Measurements from ENCODE around the gene ICOS.

- TF ChIP-seq PATZ1 (CRISPR knock-in tag; IDR thresholded peaks at IDR 0.05; ENCODE audit: borderline replicate concordance), result no peak
- no peak for TF ChIP-seq BACH2 (CRISPR knock-in tag; IDR thresholded peaks at IDR 0.05; ENCODE audit: borderline replicate concordance)
- no peak for TF ChIP-seq ESRRG (CRISPR knock-in tag; IDR thresholded peaks at IDR 0.05)
- TF ChIP-seq ZNF8 (CRISPR knock-in tag; IDR thresholded peaks at IDR 0.05), result no peak
- TF ChIP-seq ZFP3 (CRISPR knock-in tag; IDR thresholded peaks at IDR 0.05), result no peak
- no peak for TF ChIP-seq ZFP30 (CRISPR knock-in tag; IDR thresholded peaks at IDR 0.05)
- TF ChIP-seq CREB5 (CRISPR knock-in tag; IDR thresholded peaks at IDR 0.05; ENCODE audit: low read depth), result no peak
- no peak for TF ChIP-seq CSDC2 (CRISPR knock-in tag; IDR thresholded peaks at IDR 0.05)
- no peak for TF ChIP-seq RARB (CRISPR knock-in tag; IDR thresholded peaks at IDR 0.05)
- TF ChIP-seq SNAI2 (CRISPR knock-in tag; IDR thresholded peaks at IDR 0.05), result no peak
- no peak for TF ChIP-seq TOX (CRISPR knock-in tag; IDR thresholded peaks at IDR 0.05; ENCODE audit: borderline replicate concordance)
Measured at GRCh38 chr2:203935568-203935967, 995 bp upstream of the ICOS start.

Data from SK-N-SH treated with all-trans-retinoic acid at 6 μM for 48 hours (cell line).